Measurements from ENCODE around the gene EHD2. TPM values are rescaled to one million over a fixed set of nuclear protein-coding genes. Genes with fewer than 3 reads are reported as not detected.

Gene EHD2
- total RNA-seq, 6 experiments from 2014 or later = 321 to 395 (median 334) TPM

GRCh38 chr19:47701717-47702552 lies 11.3 kb upstream of the EHD2 start:
- H3K9me3 Mint-ChIP-seq = no peaks in the 10 kb centered on the region; the same call in 1 of the 2 replicates
- peaks cover 23% of the 10 kb centered on the region for H3K36me3 Mint-ChIP-seq (ENCODE audit: low read depth)

GRCh38 chr19:47702671-47703070 lies 10.6 kb upstream of the EHD2 start:
- peaks cover 5% of the 10 kb centered on the region for H3K27me3 Mint-ChIP-seq (ENCODE audit: insufficient read depth)
- no peak for TF ChIP-seq CTCF (IDR thresholded peaks at IDR 0.05)
- H3K27ac Mint-ChIP-seq = peak overlapping the region; percentile 75; the same call in 1 of the 2 replicates
- H3K4me3 Mint-ChIP-seq = no peak overlapping the region; the same call in 1 of the 2 replicates
- H3K36me3 Mint-ChIP-seq (ENCODE audit: low read depth) = peaks cover 23% of the 10 kb centered on the region
- H3K4me1 Mint-ChIP-seq (ENCODE audit: low read depth) = peaks cover 26% of the 10 kb centered on the region
- no peak for DNase-seq
- H3K9me3 Mint-ChIP-seq = no peaks in the 10 kb centered on the region; the same call in 1 of the 2 replicates

More at GRCh38 chr19:47701717-47702552, 11.3 kb upstream of the EHD2 start:
- Mint-ChIP-seq H3K27me3 (ENCODE audit: insufficient read depth) (peaks cover 3% of the 10 kb centered on the region; the same call in 1 of the 2 replicates), H3K27ac (no peak overlapping the region), H3K4me3 (no peak overlapping the region), H3K4me1 (ENCODE audit: low read depth) (peaks cover 26% of the 10 kb centered on the region)
- TF ChIP-seq CTCF (IDR thresholded peaks at IDR 0.05) = no peak
- DNase-seq = no peak

- Mint-ChIP-seq H3K27me3 (ENCODE audit: insufficient read depth) (peaks cover 5% of the 10 kb centered on the region), H3K4me1 (ENCODE audit: low read depth) (peaks cover 26% of the 10 kb centered on the region), H3K9me3 (no peaks in the 10 kb centered on the region; the same call in 1 of the 2 replicates), H3K4me3 (no peak overlapping the region), H3K27ac (peak overlapping the region; percentile 75; the same call in 1 of the 2 replicates), H3K36me3 (ENCODE audit: low read depth) (peaks cover 23% of the 10 kb centered on the region)
- DNase-seq = no peak
- no peak for TF ChIP-seq CTCF (IDR thresholded peaks at IDR 0.05)
These were observed 9.9 kb upstream of the EHD2 start for GRCh38 chr19:47703301-47703700.

- H3K4me1 Mint-ChIP-seq (ENCODE audit: low read depth) = peaks cover 26% of the 10 kb centered on the region
- DNase-seq = peak; percentile 3
- peak overlapping the region; percentile 53; the same call in 1 of the 2 replicates for H3K4me3 Mint-ChIP-seq
- peaks cover 23% of the 10 kb centered on the region for H3K36me3 Mint-ChIP-seq (ENCODE audit: low read depth)
- H3K9me3 Mint-ChIP-seq = no peaks in the 10 kb centered on the region; the same call in 1 of the 2 replicates
- TF ChIP-seq CTCF (IDR thresholded peaks at IDR 0.05) = no peak
- H3K27ac Mint-ChIP-seq = peak overlapping the region; percentile 75; the same call in 1 of the 2 replicates
- H3K27me3 Mint-ChIP-seq (ENCODE audit: insufficient read depth) = peaks cover 5% of the 10 kb centered on the region
These were observed 9.2 kb upstream of the EHD2 start for GRCh38 chr19:47704024-47704423.

GRCh38 chr19:47704656-47705055 lies 8.6 kb upstream of the EHD2 start:
- TF ChIP-seq CTCF (IDR thresholded peaks at IDR 0.05) = no peak
- H3K9me3 Mint-ChIP-seq = no peaks in the 10 kb centered on the region; the same call in 1 of the 2 replicates
- H3K4me3 Mint-ChIP-seq = no peak overlapping the region
- H3K4me1 Mint-ChIP-seq (ENCODE audit: low read depth) = peaks cover 26% of the 10 kb centered on the region
- H3K27me3 Mint-ChIP-seq (ENCODE audit: insufficient read depth) = peaks cover 5% of the 10 kb centered on the region
- no peak overlapping the region for H3K27ac Mint-ChIP-seq
- H3K36me3 Mint-ChIP-seq (ENCODE audit: low read depth) = peaks cover 22% of the 10 kb centered on the region
- peak; percentile 18 for DNase-seq
